Testis (tissue), 2 donors: ENCODE measurements around the gene GINS2.
A peak's percentile ranks its signal among the peaks of the same experiment; 100 is the strongest.

ENCODE experiments used
- POLR2A ChIP-seq: fragments of 450-650 bp; IDR thresholded peaks from one replicate; pipeline ENCODE4 v1.6.1; 2017; ENCODE audit warnings: antibody characterized with exemption, mild to moderate bottlenecking, moderate library complexity
- TF ChIP-seq, protein P1 (sequence below), 3 experiments: fragments of 450-650 bp in 2 of 3; fragments of 200-600 bp in 1 of 3; sonication (generic) in 1 of 3; IDR thresholded peaks; one replicate each; pipeline ENCODE4 v1.5.1; 2016 to 2019; ENCODE audit warnings: antibody characterized with exemption in 3 of 3, mild to moderate bottlenecking in 2 of 3, moderate library complexity in 1 of 3

DNA sequence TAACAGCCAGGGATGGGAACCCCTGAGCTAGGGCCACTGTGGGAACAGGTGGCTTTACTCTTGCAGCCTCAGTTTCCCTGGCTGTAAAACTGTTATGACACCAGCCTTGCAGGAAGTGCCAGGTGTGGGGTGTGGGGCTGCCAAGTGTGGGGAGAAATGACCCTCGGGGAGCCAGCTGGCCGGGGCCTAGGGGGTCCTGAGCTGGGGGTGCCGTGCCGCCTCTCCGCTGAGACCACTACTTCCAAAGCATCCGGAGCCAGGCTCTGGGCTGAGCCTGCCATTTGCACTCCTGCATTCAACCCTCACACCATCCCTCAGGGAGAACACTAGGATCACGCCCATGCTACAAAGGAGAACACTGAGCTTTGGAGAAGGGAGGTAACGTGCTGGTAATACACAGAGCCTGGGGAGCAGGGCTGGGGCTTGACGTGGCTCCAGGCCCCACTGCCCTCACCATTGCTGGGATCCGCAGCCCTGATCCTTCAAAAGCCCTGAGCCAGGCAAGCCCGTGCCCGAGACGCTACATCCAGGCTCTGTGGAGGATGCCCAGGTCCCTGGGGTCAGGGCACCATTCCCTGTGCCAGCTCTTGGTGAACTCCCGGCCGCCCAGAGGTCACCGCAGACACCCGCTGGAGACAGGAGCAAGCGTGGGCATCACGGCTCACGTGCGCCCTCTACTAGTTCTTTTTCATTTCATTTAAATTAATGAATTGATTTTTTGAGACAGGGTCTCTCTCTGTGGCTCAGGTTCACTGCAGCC is 28.8 kb upstream of the GINS2 start:
- TF ChIP-seq, protein P1, sequence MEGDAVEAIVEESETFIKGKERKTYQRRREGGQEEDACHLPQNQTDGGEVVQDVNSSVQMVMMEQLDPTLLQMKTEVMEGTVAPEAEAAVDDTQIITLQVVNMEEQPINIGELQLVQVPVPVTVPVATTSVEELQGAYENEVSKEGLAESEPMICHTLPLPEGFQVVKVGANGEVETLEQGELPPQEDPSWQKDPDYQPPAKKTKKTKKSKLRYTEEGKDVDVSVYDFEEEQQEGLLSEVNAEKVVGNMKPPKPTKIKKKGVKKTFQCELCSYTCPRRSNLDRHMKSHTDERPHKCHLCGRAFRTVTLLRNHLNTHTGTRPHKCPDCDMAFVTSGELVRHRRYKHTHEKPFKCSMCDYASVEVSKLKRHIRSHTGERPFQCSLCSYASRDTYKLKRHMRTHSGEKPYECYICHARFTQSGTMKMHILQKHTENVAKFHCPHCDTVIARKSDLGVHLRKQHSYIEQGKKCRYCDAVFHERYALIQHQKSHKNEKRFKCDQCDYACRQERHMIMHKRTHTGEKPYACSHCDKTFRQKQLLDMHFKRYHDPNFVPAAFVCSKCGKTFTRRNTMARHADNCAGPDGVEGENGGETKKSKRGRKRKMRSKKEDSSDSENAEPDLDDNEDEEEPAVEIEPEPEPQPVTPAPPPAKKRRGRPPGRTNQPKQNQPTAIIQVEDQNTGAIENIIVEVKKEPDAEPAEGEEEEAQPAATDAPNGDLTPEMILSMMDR (IDR thresholded peaks at IDR 0.05), result peak; percentile 67 to 84 (median 74)
- TF ChIP-seq POLR2A, result no peak
